22Rv1 (cell line): ENCODE results near the gene TLCD2.
"Not testable (repeated sequence)": the region's sequence is repeated elsewhere in the genome, so short reads cannot be mapped to it uniquely, and the experiment has no call there.

Experiments
- H3K27ac ChIP-seq: fragments of 450-650 bp; 2 replicates; pipeline ENCODE4 v1.5.1; 2017
- CTCF ChIP-seq: fragments of 450-650 bp; IDR thresholded peaks from 2 replicates; pipeline ENCODE4 v1.5.1; 2017; ENCODE audit warnings: mild to moderate bottlenecking
- ZFX ChIP-seq: fragments of 450-650 bp; IDR thresholded peaks from 2 replicates; pipeline ENCODE4 v1.6.1; 2017; ENCODE audit warnings: antibody characterized with exemption, borderline replicate concordance

TLCD2 gene

GRCh38 chr17:1658100-1658499 is 52.1 kb downstream of the TLCD2 start:
- TF ChIP-seq CTCF = no peak
- TF ChIP-seq ZFX = no peak
- H3K27ac ChIP-seq = no peak overlapping the region

DNA sequence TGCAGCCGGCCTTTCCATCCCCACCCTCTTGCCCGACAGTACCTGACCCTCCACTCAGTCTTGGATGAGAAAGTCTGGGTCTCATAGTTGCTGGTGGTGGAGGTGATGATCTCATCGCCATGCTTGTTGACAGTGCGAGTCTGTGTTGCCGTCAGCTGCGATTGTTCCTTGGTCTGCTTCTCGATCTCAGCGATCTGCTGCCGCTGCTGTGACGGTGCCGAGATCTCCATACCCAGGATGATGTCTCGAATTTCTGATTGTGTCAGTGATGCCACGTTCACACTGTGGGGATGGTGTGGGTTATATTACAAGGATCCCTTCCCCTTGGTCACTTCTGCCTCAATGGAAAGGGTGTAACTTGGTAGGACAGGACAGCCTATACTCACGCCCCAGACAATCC is 56.4 kb downstream of the TLCD2 start:
- TF ChIP-seq ZFX (no peak), CTCF (no peak)
- no peak overlapping the region for H3K27ac ChIP-seq

GRCh38 chr17:1652794-1653193 is 57.4 kb downstream of the TLCD2 start:
- not testable (repeated sequence) for H3K27ac ChIP-seq
